HL-60 (cell line): ENCODE results near the gene OR1F1.

Source experiments
- CTCF ChIP-seq: IDR thresholded peaks from one replicate; pipeline ENCODE4 v1.5.1; 2011; ENCODE audit warnings: low read length, control low read depth, inconsistent platforms; ENCODE audit not compliant: insufficient read depth
- GABPA ChIP-seq: IDR thresholded peaks from 2 replicates; pipeline ENCODE4 v1.6.1; 2012; ENCODE audit warnings: low read depth
- POLR2AphosphoS5 ChIP-seq: IDR thresholded peaks from 2 replicates; pipeline ENCODE4 v1.6.1; 2012; ENCODE audit warnings: low read depth
- SPI1 ChIP-seq: IDR thresholded peaks from 2 replicates; pipeline ENCODE4 v1.6.1; 2012; ENCODE audit warnings: low read depth, mild to moderate bottlenecking, borderline replicate concordance
- TF ChIP-seq, protein P1 (sequence below): IDR thresholded peaks from 2 replicates; pipeline ENCODE4 v1.6.1; 2012; ENCODE audit warnings: low read depth; ENCODE audit not compliant: insufficient replicate concordance

GRCh38 chr16:3235856-3236669, 48.1 kb downstream of the OR1F1 start:
- TF ChIP-seq CTCF, result no peak
- TF ChIP-seq POLR2AphosphoS5, result no peak
- TF ChIP-seq, protein P1, sequence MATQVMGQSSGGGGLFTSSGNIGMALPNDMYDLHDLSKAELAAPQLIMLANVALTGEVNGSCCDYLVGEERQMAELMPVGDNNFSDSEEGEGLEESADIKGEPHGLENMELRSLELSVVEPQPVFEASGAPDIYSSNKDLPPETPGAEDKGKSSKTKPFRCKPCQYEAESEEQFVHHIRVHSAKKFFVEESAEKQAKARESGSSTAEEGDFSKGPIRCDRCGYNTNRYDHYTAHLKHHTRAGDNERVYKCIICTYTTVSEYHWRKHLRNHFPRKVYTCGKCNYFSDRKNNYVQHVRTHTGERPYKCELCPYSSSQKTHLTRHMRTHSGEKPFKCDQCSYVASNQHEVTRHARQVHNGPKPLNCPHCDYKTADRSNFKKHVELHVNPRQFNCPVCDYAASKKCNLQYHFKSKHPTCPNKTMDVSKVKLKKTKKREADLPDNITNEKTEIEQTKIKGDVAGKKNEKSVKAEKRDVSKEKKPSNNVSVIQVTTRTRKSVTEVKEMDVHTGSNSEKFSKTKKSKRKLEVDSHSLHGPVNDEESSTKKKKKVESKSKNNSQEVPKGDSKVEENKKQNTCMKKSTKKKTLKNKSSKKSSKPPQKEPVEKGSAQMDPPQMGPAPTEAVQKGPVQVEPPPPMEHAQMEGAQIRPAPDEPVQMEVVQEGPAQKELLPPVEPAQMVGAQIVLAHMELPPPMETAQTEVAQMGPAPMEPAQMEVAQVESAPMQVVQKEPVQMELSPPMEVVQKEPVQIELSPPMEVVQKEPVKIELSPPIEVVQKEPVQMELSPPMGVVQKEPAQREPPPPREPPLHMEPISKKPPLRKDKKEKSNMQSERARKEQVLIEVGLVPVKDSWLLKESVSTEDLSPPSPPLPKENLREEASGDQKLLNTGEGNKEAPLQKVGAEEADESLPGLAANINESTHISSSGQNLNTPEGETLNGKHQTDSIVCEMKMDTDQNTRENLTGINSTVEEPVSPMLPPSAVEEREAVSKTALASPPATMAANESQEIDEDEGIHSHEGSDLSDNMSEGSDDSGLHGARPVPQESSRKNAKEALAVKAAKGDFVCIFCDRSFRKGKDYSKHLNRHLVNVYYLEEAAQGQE, result no peak
- TF ChIP-seq GABPA, result no peak
- TF ChIP-seq SPI1, result no peak
